Panc1 (cell line): ENCODE data around the gene LLPH. TPM values are rescaled to one million over a fixed set of nuclear protein-coding genes. Genes with fewer than 3 reads are reported as not detected.

Experiments used
- ATAC-seq: fragments of 200-7000 bp; cut with Tn5 transposase; 2 replicates; pipeline ENCODE4 v1.9.1; 2020; ENCODE audit warnings: mild to moderate bottlenecking, moderate library complexity
- BruUV-seq: library from RNA; stranded (reverse); fragments of 400-500 nt; replicated peaks from 2 replicates; lab custom pipeline; 2021; lab: Mats Ljungman, UMichigan
- CTCF ChIA-PET: fragments of 300-600 bp; sonication (Branson Sonifier 250); formaldehyde crosslinking; loops from one replicate; lab custom pipeline; 2022; ENCODE audit warnings: antibody characterized with exemption; lab: Charles Lee
- POLR2A ChIA-PET: fragments of 300-600 bp; sonication (Branson Sonifier 250); formaldehyde crosslinking; loops from one replicate; lab custom pipeline; 2022; ENCODE audit warnings: antibody characterized with exemption; lab: Charles Lee
- DNase-seq: peaks from one replicate; pipeline ENCODE4 v3.0.0-alpha.2; 2010; ENCODE audit warnings: low read depth, low spot score
- H3K27ac ChIP-seq: 2 replicates; pipeline ENCODE4 v1.5.1; 2011; ENCODE audit warnings: mild to moderate bottlenecking, low read length, inconsistent platforms
- H3K27me3 ChIP-seq: fragments of 200-500 bp; sonication (Bioruptor generic); 2 replicates; pipeline ENCODE4 v1.6.0; 2014; ENCODE audit warnings: low read length, inconsistent platforms; ENCODE audit not compliant: control insufficient read depth, insufficient read depth
- H3K36me3 ChIP-seq: fragments of 200-500 bp; sonication (Bioruptor generic); 2 replicates; pipeline ENCODE4 v1.5.1; 2014; ENCODE audit warnings: inconsistent platforms, mild to moderate bottlenecking, low read length, moderate library complexity; ENCODE audit not compliant: control insufficient read depth, insufficient read depth
- H3K4me1 ChIP-seq: 2 replicates; pipeline ENCODE4 v1.5.1; 2011; ENCODE audit warnings: inconsistent platforms, mild to moderate bottlenecking, low read length, moderate library complexity; ENCODE audit not compliant: control insufficient read depth, insufficient read depth
- H3K4me3 ChIP-seq, 2 experiments: 2 replicates each; pipeline ENCODE4 v1.5.1; 2011 to 2012; ENCODE audit warnings: low read depth in 2 of 2, low read length in 2 of 2, mild to moderate bottlenecking in 2 of 2, inconsistent platforms in 1 of 2, moderate library complexity in 1 of 2
- H3K9me3 ChIP-seq: fragments of 200-500 bp; sonication (Bioruptor generic); 2 replicates; pipeline ENCODE4 v1.5.1; 2014; ENCODE audit warnings: low read depth, mild to moderate bottlenecking, inconsistent platforms, low read length, moderate library complexity; ENCODE audit not compliant: control insufficient read depth, insufficient read depth
- CTCF ChIP-seq: fragments of 450-650 bp; IDR thresholded peaks from 2 replicates; pipeline ENCODE4 v1.5.1; 2017; ENCODE audit warnings: mild to moderate bottlenecking
- POLR2AphosphoS5 ChIP-seq: IDR thresholded peaks from 2 replicates; pipeline ENCODE4 v1.6.1; 2012; ENCODE audit warnings: mild to moderate bottlenecking, low read depth, low read length, moderate library complexity
- SIN3A ChIP-seq: IDR thresholded peaks from 2 replicates; pipeline ENCODE4 v1.6.1; 2012; ENCODE audit warnings: low read depth, mild to moderate bottlenecking, low read length, moderate library complexity, borderline replicate concordance; ENCODE audit not compliant: insufficient read depth
- TCF7L2 ChIP-seq: IDR thresholded peaks from 2 replicates; pipeline ENCODE4 v1.6.1; 2011; ENCODE audit warnings: mild to moderate bottlenecking, low read depth, low read length, inconsistent platforms
- in situ Hi-C: cut with HindIII; loops from 2 replicates; pipeline ENCODE4 v1.10.0; 2016; ENCODE audit warnings: low sequenced_read_pairs, low pct_unique_long_range_greater_than_20kb
- intact Hi-C: fragments of 100-400 bp; cut with micrococcal nuclease; formaldehyde crosslinking; loops from one replicate; pipeline ENCODE4 v1.10.0; 2022; ENCODE audit not compliant: unreplicated experiment
- total RNA-seq: library from RNA; stranded (reverse); gene quantifications from one replicate; pipeline ENCODE4 v1.2.1, GENCODE V29; 2021; ENCODE audit not compliant: unreplicated experiment
- TF ChIP-seq, protein P1 (sequence below), 2 experiments: IDR thresholded peaks; 2 replicates each; pipeline ENCODE4 v1.6.1; 2011 to 2012; ENCODE audit warnings: low read depth in 2 of 2, control low read depth in 1 of 2, low read length in 1 of 2, mild to moderate bottlenecking in 1 of 2, moderate library complexity in 1 of 2; ENCODE audit not compliant: insufficient read depth in 1 of 2

The LLPH gene
- total RNA-seq, 1 experiment from 2014 or later, result 40.5 TPM

GRCh38 chr12:66156654-66157053 is 26.1 kb upstream of the LLPH start:
- Histone ChIP-seq H3K27me3 (no peaks in the 10 kb centered on the region), H3K4me1 (no peaks in the 10 kb centered on the region; the same call in 1 of the 2 replicates), H3K9me3 (no peaks in the 10 kb centered on the region), H3K27ac (no peak overlapping the region), H3K36me3 (peaks cover 9% of the 10 kb centered on the region; the same call in 1 of the 2 replicates), H3K4me3 (no peak overlapping the region)
- ATAC-seq (no peak), DNase-seq (no peak)
- no TSS peak for BruUV-seq
- ChIA-PET CTCF (interaction anchor here (0.6 kb wide), 1 partner anchor 292 kb away, joined by 3 read pairs; no protein-coding TSS in a partner anchor), POLR2A (no interaction called here)
- intact Hi-C loops, result no loop called here
- in situ Hi-C loops, result no loop called here
- TF ChIP-seq SIN3A (no peak), CTCF (no peak), TCF7L2 (no peak)
- TF ChIP-seq, protein P1, sequence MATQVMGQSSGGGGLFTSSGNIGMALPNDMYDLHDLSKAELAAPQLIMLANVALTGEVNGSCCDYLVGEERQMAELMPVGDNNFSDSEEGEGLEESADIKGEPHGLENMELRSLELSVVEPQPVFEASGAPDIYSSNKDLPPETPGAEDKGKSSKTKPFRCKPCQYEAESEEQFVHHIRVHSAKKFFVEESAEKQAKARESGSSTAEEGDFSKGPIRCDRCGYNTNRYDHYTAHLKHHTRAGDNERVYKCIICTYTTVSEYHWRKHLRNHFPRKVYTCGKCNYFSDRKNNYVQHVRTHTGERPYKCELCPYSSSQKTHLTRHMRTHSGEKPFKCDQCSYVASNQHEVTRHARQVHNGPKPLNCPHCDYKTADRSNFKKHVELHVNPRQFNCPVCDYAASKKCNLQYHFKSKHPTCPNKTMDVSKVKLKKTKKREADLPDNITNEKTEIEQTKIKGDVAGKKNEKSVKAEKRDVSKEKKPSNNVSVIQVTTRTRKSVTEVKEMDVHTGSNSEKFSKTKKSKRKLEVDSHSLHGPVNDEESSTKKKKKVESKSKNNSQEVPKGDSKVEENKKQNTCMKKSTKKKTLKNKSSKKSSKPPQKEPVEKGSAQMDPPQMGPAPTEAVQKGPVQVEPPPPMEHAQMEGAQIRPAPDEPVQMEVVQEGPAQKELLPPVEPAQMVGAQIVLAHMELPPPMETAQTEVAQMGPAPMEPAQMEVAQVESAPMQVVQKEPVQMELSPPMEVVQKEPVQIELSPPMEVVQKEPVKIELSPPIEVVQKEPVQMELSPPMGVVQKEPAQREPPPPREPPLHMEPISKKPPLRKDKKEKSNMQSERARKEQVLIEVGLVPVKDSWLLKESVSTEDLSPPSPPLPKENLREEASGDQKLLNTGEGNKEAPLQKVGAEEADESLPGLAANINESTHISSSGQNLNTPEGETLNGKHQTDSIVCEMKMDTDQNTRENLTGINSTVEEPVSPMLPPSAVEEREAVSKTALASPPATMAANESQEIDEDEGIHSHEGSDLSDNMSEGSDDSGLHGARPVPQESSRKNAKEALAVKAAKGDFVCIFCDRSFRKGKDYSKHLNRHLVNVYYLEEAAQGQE (IDR thresholded peaks at IDR 0.05; ENCODE audit: insufficient read depth in 1 of 2, low read depth in 2 of 2, low read length in 1 of 2), result no peak

- ChIA-PET POLR2A (no interaction called here), CTCF (no interaction called here)
- Histone ChIP-seq H3K4me3 (no peak overlapping the region), H3K27me3 (no peaks in the 10 kb centered on the region), H3K27ac (no peak overlapping the region), H3K4me1 (no peaks in the 10 kb centered on the region; the same call in 1 of the 2 replicates), H3K36me3 (peaks cover 9% of the 10 kb centered on the region; the same call in 1 of the 2 replicates), H3K9me3 (no peaks in the 10 kb centered on the region)
- ATAC-seq (no peak), DNase-seq (no peak)
- intact Hi-C loops, result no loop called here
- in situ Hi-C loops, result no loop called here
- no TSS peak for BruUV-seq
- TF ChIP-seq TCF7L2, result no peak
- TF ChIP-seq POLR2AphosphoS5, result no peak
These were observed 24.2 kb upstream of the LLPH start for GRCh38 chr12:66154776-66155175.

- no peak for ATAC-seq
These were observed 22.2 kb upstream of the LLPH start for GRCh38 chr12:66152732-66153131.

More at GRCh38 chr12:66152732-66153131, 22.2 kb upstream of the LLPH start:
- Histone ChIP-seq H3K27me3 (no peaks in the 10 kb centered on the region), H3K27ac (no peak overlapping the region), H3K36me3 (peaks cover 9% of the 10 kb centered on the region; the same call in 1 of the 2 replicates), H3K4me1 (no peaks in the 10 kb centered on the region; the same call in 1 of the 2 replicates), H3K9me3 (no peaks in the 10 kb centered on the region), H3K4me3 (no peak overlapping the region)
- no TSS peak for BruUV-seq
- TF ChIP-seq TCF7L2 (no peak), SIN3A (no peak), CTCF (no peak)
- TF ChIP-seq, protein P1 (IDR thresholded peaks at IDR 0.05; ENCODE audit: insufficient read depth in 1 of 2, low read depth in 2 of 2, low read length in 1 of 2), result no peak
- POLR2A ChIA-PET, result no interaction called here
- intact Hi-C loops, result no loop called here
- no peak for DNase-seq
- CTCF ChIA-PET, result no interaction called here
- in situ Hi-C loops, result no loop called here
